AG09309 (cell line): ENCODE results near the gene LEMD1.

Experiments used
- DNase-seq: peaks from one replicate; pipeline ENCODE4 v3.0.0-alpha.2; 2010; ENCODE audit warnings: low read depth
- H3K4me3 ChIP-seq: 2 replicates; pipeline ENCODE4 v1.5.1; 2011; ENCODE audit warnings: mild to moderate bottlenecking, low read depth, low read length, moderate library complexity; ENCODE audit not compliant: control insufficient read depth
- CTCF ChIP-seq: IDR thresholded peaks from 2 replicates; pipeline ENCODE4 v1.5.1; 2011; ENCODE audit warnings: mild to moderate bottlenecking, low read depth, low read length, inconsistent platforms; ENCODE audit not compliant: insufficient read depth, control insufficient read depth; ENCODE audit errors: missing control alignments

The LEMD1 gene

GRCh38 chr1:205337481-205337880, 84.4 kb downstream of the LEMD1 start:
- DNase-seq, result no peak
- no peak for TF ChIP-seq CTCF
- H3K4me3 ChIP-seq, result no peak overlapping the region

GRCh38 chr1:205335692-205336091, 86.2 kb downstream of the LEMD1 start:
- TF ChIP-seq CTCF, result peak; percentile 99
- DNase-seq, result no peak
- no peak overlapping the region for H3K4me3 ChIP-seq

- no peak for TF ChIP-seq CTCF
- no peak for DNase-seq
- no peak overlapping the region for H3K4me3 ChIP-seq
These were observed 89.7 kb downstream of the LEMD1 start for GRCh38 chr1:205332015-205332791.
